ENCODE results near the gene MGAT5.

- no peak for TF ChIP-seq CTCF (conservative IDR thresholded peaks at IDR 0.05; ENCODE audit: low read length)
- no peak for TF ChIP-seq EZH2phosphoT487 (IDR thresholded peaks at IDR 0.05; ENCODE audit: borderline replicate concordance, low read depth, low read length)
Measured at GRCh38 chr2:134459706-134460406, 206.0 kb downstream of the MGAT5 start.
